GM12892 (cell line): ENCODE data around the gene GALNT7.

Source experiments
- DNase-seq: peaks from one replicate; pipeline ENCODE4 v3.0.0; 2011; ENCODE audit not compliant: insufficient read length
- FAIRE-seq: peaks from 2 replicates; lab custom pipeline; 2011; peaks lifted over from hg19 to GRCh38; lab: Jason Lieb, UNC
- POLR2A ChIP-seq: IDR thresholded peaks from 2 replicates; pipeline ENCODE4 v1.6.1; 2011; ENCODE audit warnings: low read depth, low read length, control low read depth
- POLR2AphosphoS5 ChIP-seq: IDR thresholded peaks from 2 replicates; pipeline ENCODE4 v1.6.1; 2011; ENCODE audit warnings: low read depth, low read length, control low read depth
- TAF1 ChIP-seq: IDR thresholded peaks from 2 replicates; pipeline ENCODE4 v1.6.1; 2011; ENCODE audit warnings: low read depth, mild to moderate bottlenecking, control low read depth, low read length, borderline replicate concordance

GALNT7 gene

GRCh38 chr4:173135241-173135847 is 33.3 kb upstream of the GALNT7 start:
- TF ChIP-seq POLR2AphosphoS5 (no peak), TAF1 (no peak), POLR2A (no peak)
- DNase-seq: no peak
- no peak for FAIRE-seq

GRCh38 chr4:173138624-173139023 is 30.0 kb upstream of the GALNT7 start:
- DNase-seq: no peak
- TF ChIP-seq POLR2A: no peak
- TF ChIP-seq TAF1: no peak
- TF ChIP-seq POLR2AphosphoS5: no peak
- no peak for FAIRE-seq

- FAIRE-seq: no peak
- DNase-seq: no peak
- TF ChIP-seq POLR2A (no peak), TAF1 (no peak), POLR2AphosphoS5 (no peak)
These were observed 29.1 kb upstream of the GALNT7 start for GRCh38 chr4:173139561-173139960.

GRCh38 chr4:173145131-173145530 is 23.5 kb upstream of the GALNT7 start:
- DNase-seq: no peak
- no peak for FAIRE-seq
- TF ChIP-seq TAF1: no peak
- TF ChIP-seq POLR2A: no peak
- TF ChIP-seq POLR2AphosphoS5: no peak

- TF ChIP-seq POLR2AphosphoS5 (no peak), POLR2A (no peak), TAF1 (no peak)
- DNase-seq (no peak), FAIRE-seq (no peak)
These were observed 22.2 kb upstream of the GALNT7 start for GRCh38 chr4:173146456-173146855.

GRCh38 chr4:173151496-173151895 is 17.1 kb upstream of the GALNT7 start:
- TF ChIP-seq TAF1: no peak
- TF ChIP-seq POLR2A: no peak
- TF ChIP-seq POLR2AphosphoS5: no peak
- DNase-seq: no peak
- FAIRE-seq: no peak

GRCh38 chr4:173152104-173152503 is 16.5 kb upstream of the GALNT7 start:
- DNase-seq: no peak
- no peak for TF ChIP-seq POLR2A
- no peak for TF ChIP-seq TAF1
- FAIRE-seq: no peak

GRCh38 chr4:173153445-173153844 is 15.2 kb upstream of the GALNT7 start:
- TF ChIP-seq POLR2A (no peak), POLR2AphosphoS5 (no peak), TAF1 (no peak)
- FAIRE-seq: no peak
- no peak for DNase-seq

GRCh38 chr4:173159791-173160190 is 8.8 kb upstream of the GALNT7 start:
- DNase-seq: no peak
- FAIRE-seq: no peak
- TF ChIP-seq POLR2AphosphoS5 (no peak), POLR2A (no peak), TAF1 (no peak)

- no peak for TF ChIP-seq TAF1
- TF ChIP-seq POLR2AphosphoS5: no peak
- no peak for TF ChIP-seq POLR2A
- DNase-seq (no peak), FAIRE-seq (no peak)
These were observed 7.7 kb upstream of the GALNT7 start for GRCh38 chr4:173160871-173161270.

- FAIRE-seq: no peak
- TF ChIP-seq TAF1 (no peak), POLR2AphosphoS5 (no peak), POLR2A (no peak)
- no peak for DNase-seq
These were observed 7.3 kb upstream of the GALNT7 start for GRCh38 chr4:173161311-173161710.

- DNase-seq: no peak
- FAIRE-seq: no peak
- TF ChIP-seq POLR2AphosphoS5: no peak
- TF ChIP-seq TAF1: no peak
- TF ChIP-seq POLR2A: no peak
These were observed 2.9 kb upstream of the GALNT7 start for GRCh38 chr4:173165706-173166105.
